GOT3 (cell line): ENCODE data around the gene NOXA1.
"Not testable (repeated sequence)": the region's sequence is repeated elsewhere in the genome, so short reads cannot be mapped to it uniquely, and the experiment has no call there.

Source experiments
- DNase-seq: peaks from one replicate; lab custom pipeline; 2025; ENCODE audit warnings: mixed read lengths; lab: John Stamatoyannopoulos, UW

NOXA1 gene

GRCh38 chr9:137439158-137439714 lies 16.0 kb downstream of the NOXA1 start:
- DNase-seq, result no peak

- DNase-seq, result no peak
Measured at GRCh38 chr9:137441289-137441934, 18.2 kb downstream of the NOXA1 start, which contains the start of gene ENTPD8. Gene ENTPD8 (minus strand): TSS chr9:137441357. CDS start chr9:137438285, 3,072 bp downstream.

GRCh38 chr9:137441935-137442321 lies 18.7 kb downstream of the NOXA1 start:
- no peak for DNase-seq

- no peak for DNase-seq
Measured at GRCh38 chr9:137444106-137444790, 21.1 kb downstream of the NOXA1 start.

GRCh38 chr9:137445275-137445807 lies 22.1 kb downstream of the NOXA1 start:
- DNase-seq, result peak; percentile 18

- no peak for DNase-seq
Measured at GRCh38 chr9:137445930-137446431, 22.8 kb downstream of the NOXA1 start.

GRCh38 chr9:137446851-137447471 lies 23.8 kb downstream of the NOXA1 start:
- DNase-seq, result no peak

- no peak for DNase-seq
Measured at GRCh38 chr9:137447722-137448601, 24.8 kb downstream of the NOXA1 start.

GRCh38 chr9:137448602-137448962 lies 25.4 kb downstream of the NOXA1 start:
- DNase-seq, result no peak

GRCh38 chr9:137449081-137449844 lies 26.1 kb downstream of the NOXA1 start:
- no peak for DNase-seq

- no peak for DNase-seq
Measured at GRCh38 chr9:137449931-137450538, 26.8 kb downstream of the NOXA1 start.

- not testable (repeated sequence) for DNase-seq
Measured at GRCh38 chr9:137450539-137451222, 27.5 kb downstream of the NOXA1 start.

GRCh38 chr9:137451264-137452005 lies 28.2 kb downstream of the NOXA1 start:
- DNase-seq, result not testable (repeated sequence)

GRCh38 chr9:137452006-137452760 lies 29.0 kb downstream of the NOXA1 start:
- DNase-seq, result no peak

- DNase-seq, result no peak
Measured at GRCh38 chr9:137452761-137453642, 29.8 kb downstream of the NOXA1 start.

- no peak for DNase-seq
Measured at GRCh38 chr9:137453643-137454081, 30.5 kb downstream of the NOXA1 start.

GRCh38 chr9:137454145-137454596 lies 31.0 kb downstream of the NOXA1 start:
- DNase-seq, result no peak
